NAMALWA (cell line): Measurements from ENCODE around the gene STAC2.

Source experiments
- DNase-seq: peaks from one replicate; pipeline ENCODE4 v3.0.0-alpha.2; 2015; ENCODE audit warnings: low spot score

Gene STAC2

GRCh38 chr17:39231591-39232551 is 6.1 kb upstream of the STAC2 start:
- peak; percentile 86 for DNase-seq

- no peak for DNase-seq
Measured at GRCh38 chr17:39231091-39231561, 5.4 kb upstream of the STAC2 start.

- DNase-seq: no peak
Measured at GRCh38 chr17:39230361-39230760, 4.6 kb upstream of the STAC2 start.

DNA sequence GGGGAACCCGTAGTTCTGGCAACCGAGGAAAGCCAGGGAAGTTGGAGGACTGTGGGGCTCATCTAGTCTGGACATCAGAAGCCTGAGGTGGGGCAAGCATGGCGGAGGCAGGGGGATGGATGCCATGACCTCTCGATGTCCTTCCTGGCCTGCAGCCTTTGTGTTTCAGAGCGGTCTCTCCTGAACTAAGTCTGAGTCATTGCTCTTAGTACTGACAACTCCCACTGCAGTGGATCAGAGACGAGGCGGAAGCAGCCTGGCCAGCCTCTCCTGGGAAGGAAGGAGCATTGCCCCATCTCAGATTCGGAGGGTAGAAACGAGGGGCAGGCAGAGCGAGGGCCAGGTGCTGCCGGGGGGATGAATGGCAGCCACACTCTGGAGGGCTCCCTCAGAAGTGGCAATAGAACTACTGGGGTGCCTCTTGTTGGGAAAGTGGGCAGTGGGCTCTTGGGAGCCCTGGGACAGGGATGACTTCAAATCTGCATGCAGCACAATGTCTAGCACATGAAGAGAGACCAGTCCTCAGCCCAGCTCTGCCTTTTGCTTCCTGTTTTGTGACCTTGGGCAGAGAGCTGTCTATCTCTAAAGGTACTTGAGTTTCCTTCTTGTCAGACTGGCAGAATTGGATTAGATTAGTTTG is 3.6 kb upstream of the STAC2 start:
- DNase-seq: no peak

GRCh38 chr17:39227364-39227919 is 1.7 kb upstream of the STAC2 start:
- DNase-seq: no peak

DNA sequence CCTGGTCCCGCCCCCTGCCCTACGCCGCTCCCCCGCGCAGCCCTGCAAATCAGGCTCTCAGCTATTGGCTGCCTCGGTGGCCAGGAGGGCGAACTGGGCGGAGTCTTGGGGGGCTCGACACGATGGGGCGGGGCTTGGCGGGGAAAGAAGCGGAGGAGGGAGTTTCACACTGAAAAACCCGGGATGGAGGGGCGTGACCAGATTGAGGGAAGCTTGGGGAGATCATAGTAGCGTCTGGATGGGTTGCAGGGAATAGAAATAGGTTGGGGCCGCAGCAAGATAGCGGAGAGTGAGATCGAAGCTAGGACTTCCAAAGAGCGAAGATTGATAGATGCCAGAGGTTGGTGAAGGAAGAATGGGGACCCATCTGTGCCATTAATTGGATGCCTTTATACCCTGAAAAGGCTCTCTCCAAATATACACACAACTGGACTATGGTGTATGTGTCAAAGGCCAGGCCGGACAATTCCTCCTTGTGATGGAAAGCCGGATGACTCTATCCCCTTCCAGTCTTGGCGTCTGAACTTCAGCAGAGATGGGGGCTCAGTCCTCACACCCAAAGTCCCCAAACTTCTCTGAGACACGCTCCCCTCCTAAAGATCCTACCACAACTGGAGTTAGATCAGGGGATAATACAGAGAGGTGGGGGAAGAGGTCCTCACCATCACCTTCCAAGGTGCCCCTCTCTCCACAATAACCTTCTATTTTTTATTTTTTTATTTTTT is 376 bp upstream of the STAC2 start:
- no peak for DNase-seq

- DNase-seq: no peak
Measured at GRCh38 chr17:39224778-39225307, 902 bp downstream of the STAC2 start.

GRCh38 chr17:39223907-39224777 is 1.6 kb downstream of the STAC2 start:
- no peak for DNase-seq

DNA sequence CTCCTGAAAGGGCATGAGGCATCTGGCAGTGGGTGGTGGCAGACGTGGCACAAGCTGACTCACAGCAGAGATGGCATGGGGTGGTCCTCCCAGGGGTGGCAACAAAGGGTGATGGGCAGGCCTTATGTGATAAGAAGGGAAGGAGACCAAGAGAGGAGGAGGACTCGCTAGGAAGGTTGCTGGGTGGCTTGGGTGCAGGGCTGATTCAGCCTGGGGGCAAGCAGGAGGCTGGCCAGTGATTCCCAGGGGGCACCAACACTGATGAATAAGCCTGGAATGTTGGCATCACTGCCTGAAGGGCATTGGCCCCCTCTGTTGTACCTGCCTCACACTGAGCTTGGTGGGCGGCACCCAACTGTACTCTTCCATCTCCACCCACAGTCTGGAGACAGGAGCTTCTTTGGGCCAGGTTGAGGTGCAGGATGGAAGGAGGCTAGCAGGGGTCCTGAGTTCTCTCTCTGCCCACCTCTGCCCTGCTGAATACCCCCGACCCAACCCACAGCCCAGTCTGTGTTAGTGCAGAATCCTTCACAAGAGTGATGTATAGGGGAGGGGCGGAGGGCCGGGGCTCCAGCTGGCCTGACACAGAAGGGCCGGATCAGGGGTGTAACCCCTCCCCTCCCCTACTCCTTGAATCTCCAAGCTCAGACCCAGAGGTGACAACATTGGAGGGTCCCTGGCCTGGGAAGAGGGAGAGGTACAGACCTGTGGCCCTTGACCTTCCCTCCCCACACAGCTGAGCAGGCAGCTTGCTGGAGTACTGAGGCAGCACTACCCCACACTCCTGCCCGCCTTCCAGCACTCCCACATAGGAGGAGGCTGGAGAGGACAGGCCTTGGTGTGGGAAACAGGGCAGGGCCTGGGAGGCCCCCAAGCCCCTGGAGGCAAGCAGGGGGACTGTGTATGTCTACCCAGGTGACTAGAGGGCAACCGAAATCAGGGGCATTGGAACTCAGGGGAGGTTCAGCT is 2.6 kb downstream of the STAC2 start:
- DNase-seq: no peak

GRCh38 chr17:39222151-39222550 is 3.6 kb downstream of the STAC2 start:
- DNase-seq: no peak

DNA sequence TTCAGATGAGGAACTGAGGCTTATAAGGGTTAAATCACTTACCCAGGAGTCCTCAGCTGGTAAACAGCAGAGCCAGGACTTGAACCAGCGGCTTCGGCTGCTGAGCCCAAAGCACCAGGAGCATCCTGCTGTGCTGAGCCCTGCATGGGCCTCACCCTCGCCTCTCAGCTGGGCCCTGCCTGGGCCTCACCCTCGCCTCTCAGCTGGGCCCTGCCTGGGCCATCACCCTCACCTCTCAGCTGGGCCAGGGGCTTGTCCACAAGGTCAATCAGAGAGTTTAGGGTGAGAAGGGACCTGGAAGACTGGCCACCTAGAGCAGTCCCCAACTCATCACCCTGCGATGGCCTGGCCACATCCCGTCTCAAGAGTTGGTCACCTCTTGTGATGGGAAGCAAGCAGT is 4.2 kb downstream of the STAC2 start:
- DNase-seq: no peak

- no peak for DNase-seq
Measured at GRCh38 chr17:39219647-39220154, 6.0 kb downstream of the STAC2 start.

DNA sequence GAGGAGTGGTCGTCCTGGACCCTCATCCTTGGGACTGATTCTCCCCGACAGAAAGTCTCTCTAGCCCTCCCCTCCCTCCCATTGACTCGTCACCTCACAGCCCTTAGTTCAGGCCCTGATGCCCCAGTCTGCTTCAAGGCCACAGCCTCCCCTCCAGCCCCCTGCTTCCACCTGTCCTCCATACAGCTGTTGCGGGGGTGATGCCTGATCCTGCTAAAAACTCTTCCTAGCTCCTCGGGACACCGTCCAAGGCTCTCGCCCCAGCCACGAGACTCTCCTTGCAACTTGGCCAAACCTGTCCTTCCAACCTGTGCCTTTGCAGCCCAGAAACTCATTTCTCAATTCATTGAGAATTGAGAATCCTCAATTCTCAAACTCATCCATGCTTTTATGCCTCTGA is 6.8 kb downstream of the STAC2 start:
- DNase-seq: no peak

DNA sequence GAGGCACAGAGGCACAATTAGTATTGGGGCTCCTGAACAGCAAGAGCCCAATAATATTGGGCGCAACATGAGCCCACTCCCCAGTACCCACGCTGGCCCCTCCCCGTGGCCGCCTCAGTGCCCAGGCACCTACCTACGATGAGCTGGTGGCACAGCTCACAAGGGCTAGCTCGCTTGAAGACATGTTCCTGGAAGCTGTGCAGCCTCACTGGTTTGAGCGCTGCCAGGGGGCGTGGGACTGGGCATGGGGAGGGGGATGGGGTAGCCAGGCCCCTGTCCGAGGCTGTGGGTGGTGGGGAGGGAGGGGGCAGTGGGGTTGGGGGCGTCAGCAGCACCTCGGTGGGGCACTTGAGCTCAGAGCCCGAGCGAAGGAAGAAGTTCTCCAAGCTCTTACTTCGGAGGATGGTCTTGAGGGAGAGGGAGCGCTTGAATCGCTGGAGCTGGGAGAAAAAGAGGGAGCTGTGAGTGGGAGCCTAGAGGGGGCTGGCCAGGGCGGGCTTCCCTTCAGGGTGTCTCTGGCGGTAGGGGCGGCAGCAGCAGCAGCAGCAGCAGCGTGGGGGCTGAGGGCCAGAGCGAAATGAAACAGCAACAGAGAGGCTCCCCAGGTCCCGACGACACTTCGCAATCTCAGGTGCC is 7.9 kb downstream of the STAC2 start:
- DNase-seq: no peak

DNA sequence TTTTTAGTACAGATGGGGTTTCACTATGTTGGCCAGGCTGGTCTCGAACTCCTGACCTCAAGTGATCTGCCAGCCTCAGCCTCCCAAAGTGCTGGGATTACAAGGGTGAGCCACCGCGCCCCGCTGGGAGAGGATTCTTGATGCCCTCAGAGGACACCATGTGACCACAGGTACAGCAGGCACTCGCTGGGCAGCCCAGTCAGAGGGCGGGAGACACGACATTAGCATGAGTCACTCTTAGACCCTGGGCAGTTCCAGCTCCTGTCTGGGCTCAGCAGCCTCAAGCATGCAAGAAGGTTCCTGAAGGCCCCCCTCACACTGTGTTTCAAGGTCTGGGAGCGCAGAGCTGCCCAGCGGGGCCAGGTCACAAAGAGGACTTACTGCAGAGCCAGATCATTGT is 11.9 kb downstream of the STAC2 start:
- DNase-seq: no peak

- DNase-seq: no peak
Measured at GRCh38 chr17:39212841-39213480, 12.8 kb downstream of the STAC2 start.

- DNase-seq: no peak
Measured at GRCh38 chr17:39212195-39212810, 13.4 kb downstream of the STAC2 start.

DNA sequence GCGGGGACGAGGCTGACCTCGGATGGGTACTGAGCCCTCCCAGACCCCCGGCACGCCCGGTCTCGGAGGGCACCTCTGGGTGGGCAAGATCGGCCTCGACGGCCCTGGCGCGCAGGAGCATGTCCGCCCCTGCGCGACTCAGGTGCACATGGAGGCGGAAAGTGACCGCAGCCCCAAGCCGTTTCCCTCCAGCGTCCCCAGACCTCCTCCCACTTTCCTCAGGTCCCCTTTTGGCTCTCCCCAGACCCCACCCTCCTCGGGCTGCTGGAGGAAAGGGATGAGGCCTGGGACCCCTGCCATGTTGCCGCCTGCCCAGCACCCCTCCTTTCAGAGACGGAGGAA is 15.7 kb downstream of the STAC2 start:
- DNase-seq: no peak
